Smooth muscle cell (in vitro differentiated cells): Measurements from ENCODE around the gene TLR1. TPM values are rescaled to one million over a fixed set of nuclear protein-coding genes. Genes with fewer than 3 reads are reported as not detected.
A peak's percentile ranks its signal among the peaks of the same experiment; 100 is the strongest.

Experiments used
- DNase-seq: peaks from one replicate; lab custom pipeline; 2025; ENCODE audit not compliant: unreplicated experiment; lab: John Stamatoyannopoulos, UW
- H2AFZ ChIP-seq: fragments of 200-600 bp; sonication (generic); 2 replicates; pipeline ENCODE4 v1.6.0; 2016; ENCODE audit warnings: antibody characterized with exemption, low read depth, mild to moderate bottlenecking
- H3F3A ChIP-seq: fragments of 200-600 bp; sonication (generic); 2 replicates; pipeline ENCODE4 v1.6.0; 2017; ENCODE audit warnings: antibody characterized with exemption, low read depth
- H3K27ac ChIP-seq: fragments of 200-600 bp; sonication (generic); 2 replicates; pipeline ENCODE4 v1.5.1; 2016; ENCODE audit warnings: low read depth, mild to moderate bottlenecking
- H3K27me3 ChIP-seq: fragments of 200-600 bp; sonication (generic); 2 replicates; pipeline ENCODE4 v1.6.1; 2016; ENCODE audit warnings: low read depth, mild to moderate bottlenecking
- H3K36me3 ChIP-seq: fragments of 200-600 bp; sonication (generic); 2 replicates; pipeline ENCODE4 v1.5.1; 2016; ENCODE audit warnings: low read depth
- H3K4me1 ChIP-seq: fragments of 200-600 bp; sonication (generic); 2 replicates; pipeline ENCODE4 v1.5.1; 2016; ENCODE audit warnings: low read depth
- H3K4me2 ChIP-seq: fragments of 200-600 bp; sonication (generic); 2 replicates; pipeline ENCODE4 v1.6.0; 2016; ENCODE audit warnings: mild to moderate bottlenecking
- H3K4me3 ChIP-seq: fragments of 200-600 bp; sonication (generic); 2 replicates; pipeline ENCODE4 v1.5.1; 2016; ENCODE audit warnings: mild to moderate bottlenecking
- H3K79me2 ChIP-seq: fragments of 200-600 bp; sonication (generic); 2 replicates; pipeline ENCODE4 v1.6.0; 2016; ENCODE audit warnings: low read depth, mild to moderate bottlenecking
- H3K9ac ChIP-seq: fragments of 200-600 bp; sonication (generic); 2 replicates; pipeline ENCODE4 v1.6.0; 2016; ENCODE audit warnings: low read depth
- H3K9me3 ChIP-seq: fragments of 200-600 bp; sonication (generic); replicated peaks from 2 replicates; pipeline ENCODE4 v1.5.1; 2016; ENCODE audit warnings: low read depth
- H4K20me1 ChIP-seq: fragments of 200-600 bp; sonication (generic); 2 replicates; pipeline ENCODE4 v1.6.0; 2016; ENCODE audit warnings: low read depth
- CTCF ChIP-seq: fragments of 200-600 bp; sonication (generic); IDR thresholded peaks from 2 replicates; pipeline ENCODE4 v1.5.1; 2017; ENCODE audit warnings: borderline replicate concordance, mild to moderate bottlenecking, antibody characterized with exemption; ENCODE audit not compliant: insufficient read depth, poor library complexity, severe bottlenecking
- WGBS: methylation state at CpG from one replicate; pipeline ENCODE4 v1.1.7; 2016; ENCODE audit warnings: low lambda C conversion rate; 5-methylcytosine and 5-hydroxymethylcytosine counted together
- polyA plus RNA-seq: library from polyadenylated mRNA; unstranded; fragments of >200 nt; fragmentation: Nextera tagmentation; extraction: Ambion mirVana; gene quantifications from 2 replicates; pipeline ENCODE4 v1.2.1, GENCODE V29; 2016
- total RNA-seq: library from RNA; depleted of rRNA; stranded (reverse); fragments of >200 nt; gene quantifications from 2 replicates; pipeline ENCODE4 v1.2.3, GENCODE V29; 2014

TLR1 gene
- total and polyA plus RNA-seq, 2 experiments from 2014 or later: 0.54 to 2.0 TPM

GRCh38 chr4:38822748-38823303 is 18.2 kb upstream of the TLR1 start:
- H3F3A ChIP-seq: no peaks in the 10 kb centered on the region
- WGBS: 87% methylated on average over 5 of the region's 5 CpGs
- H2AFZ ChIP-seq: no peak overlapping the region
- no peaks in the 10 kb centered on the region for H3K36me3 ChIP-seq
- H3K4me3 ChIP-seq: no peak overlapping the region
- H3K4me1 ChIP-seq: no peaks in the 10 kb centered on the region
- no peaks in the 10 kb centered on the region for H3K79me2 ChIP-seq
- H3K27ac ChIP-seq: no peak overlapping the region
- H3K9ac ChIP-seq: no peak overlapping the region
- no peak overlapping the region for H3K4me2 ChIP-seq
- TF ChIP-seq CTCF: no peak
- H3K9me3 ChIP-seq: no peaks in the 10 kb centered on the region
- DNase-seq: no peak
- no peaks in the 10 kb centered on the region for H3K27me3 ChIP-seq
- no peaks in the 10 kb centered on the region for H4K20me1 ChIP-seq

GRCh38 chr4:38821739-38822138 is 17.1 kb upstream of the TLR1 start:
- Histone ChIP-seq H3K27ac (peak overlapping the region; percentile 63), H3K4me2 (no peak overlapping the region), H3F3A (no peaks in the 10 kb centered on the region), H3K9me3 (no peaks in the 10 kb centered on the region), H2AFZ (no peak overlapping the region), H3K4me3 (no peak overlapping the region), H3K9ac (no peak overlapping the region), H3K27me3 (no peaks in the 10 kb centered on the region), H3K36me3 (no peaks in the 10 kb centered on the region), H4K20me1 (no peaks in the 10 kb centered on the region), H3K79me2 (no peaks in the 10 kb centered on the region), H3K4me1 (no peaks in the 10 kb centered on the region)
- 72% methylated on average over 3 of the region's 3 CpGs for WGBS
- DNase-seq: no peak
- no peak for TF ChIP-seq CTCF

- H3K79me2 ChIP-seq: no peaks in the 10 kb centered on the region
- H2AFZ ChIP-seq: no peak overlapping the region
- no peak overlapping the region for H3K9ac ChIP-seq
- no peaks in the 10 kb centered on the region for H3K36me3 ChIP-seq
- no peaks in the 10 kb centered on the region for H3F3A ChIP-seq
- H4K20me1 ChIP-seq: no peaks in the 10 kb centered on the region
- no peaks in the 10 kb centered on the region for H3K27me3 ChIP-seq
- peak overlapping the region; percentile 42 for H3K4me2 ChIP-seq
- H3K27ac ChIP-seq: peak overlapping the region; percentile 83
- no peak for TF ChIP-seq CTCF
- no peak for DNase-seq
- no peaks in the 10 kb centered on the region for H3K4me1 ChIP-seq
- no peaks in the 10 kb centered on the region for H3K9me3 ChIP-seq
- no peak overlapping the region for H3K4me3 ChIP-seq
- 93% methylated on average over 4 of the region's 4 CpGs for WGBS
Measured at GRCh38 chr4:38820329-38821061, 15.9 kb upstream of the TLR1 start.

- H3K36me3 ChIP-seq: no peaks in the 10 kb centered on the region
- 6% methylated on average over 3 of the region's 3 CpGs for WGBS
- no peaks in the 10 kb centered on the region for H3K4me1 ChIP-seq
- H3K4me3 ChIP-seq: no peak overlapping the region
- no peaks in the 10 kb centered on the region for H3F3A ChIP-seq
- no peaks in the 10 kb centered on the region for H3K79me2 ChIP-seq
- H3K9me3 ChIP-seq: no peaks in the 10 kb centered on the region
- DNase-seq: no peak
- no peak for TF ChIP-seq CTCF
- H2AFZ ChIP-seq: no peak overlapping the region
- no peaks in the 10 kb centered on the region for H4K20me1 ChIP-seq
- H3K4me2 ChIP-seq: peak overlapping the region; percentile 42
- no peaks in the 10 kb centered on the region for H3K27me3 ChIP-seq
- H3K27ac ChIP-seq: peak overlapping the region; percentile 83
- H3K9ac ChIP-seq: no peak overlapping the region
Measured at GRCh38 chr4:38819569-38819968, 15.0 kb upstream of the TLR1 start.
